ENCODE data around the gene PLEKHA7. TPM values are rescaled to one million over a fixed set of nuclear protein-coding genes. Genes with fewer than 3 reads are reported as not detected.

The PLEKHA7 gene
- total and polyA plus RNA-seq, 5 donors from 2014 or later = 0.48 to 1.8 (median 0.73) TPM

DNA sequence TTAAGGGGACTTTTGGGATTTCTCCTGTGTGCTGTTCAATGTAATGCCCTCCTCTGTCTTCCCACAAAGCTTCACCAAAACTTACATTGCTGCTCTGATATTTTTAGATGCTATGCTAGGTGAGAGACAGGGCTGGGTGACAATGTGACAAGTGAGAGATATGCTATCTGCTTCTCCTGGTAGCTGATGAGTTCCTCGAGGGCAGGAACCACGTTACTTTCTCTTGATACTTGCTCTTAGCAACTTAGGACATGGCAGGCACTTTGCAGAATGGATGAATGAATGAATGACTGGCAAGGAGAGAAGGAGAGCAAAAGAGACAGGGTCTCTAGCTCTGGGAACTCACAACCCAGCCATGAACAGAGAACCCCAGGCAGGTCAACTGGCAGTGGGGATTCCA, 160.4 kb downstream of the PLEKHA7 start:
- Mint-ChIP-seq H3K9me3 (peaks cover 0 to 2% (median 0%) of the 10 kb centered on the region in 7 donors), H3K36me3 (peaks cover 3% of the 10 kb centered on the region), H3K27ac (no peak overlapping the region), H3K4me1 (no peaks in the 10 kb centered on the region), H3K27me3 (no peaks in the 10 kb centered on the region), H3K4me3 (no peak overlapping the region)
- DNase-seq (no peak), ATAC-seq (ENCODE audit: low read depth in 2 of 2) (no peak)
- no peaks in the 10 kb centered on the region for H3K27me3 ChIP-seq (ENCODE audit: control insufficient read depth, insufficient read depth, low read length)
- no peaks in the 10 kb centered on the region for H3K36me3 ChIP-seq (ENCODE audit: control insufficient read depth, insufficient read depth, low read length)
- no peaks in the 10 kb centered on the region for H3K9me3 ChIP-seq (ENCODE audit: control insufficient read depth in 2 of 2, low read length in 2 of 2)
- no peak overlapping the region for H3K27ac ChIP-seq (ENCODE audit: insufficient read depth, low read length, poor library complexity, severe bottlenecking)
- no peaks in the 10 kb centered on the region for H3K4me1 ChIP-seq (ENCODE audit: control insufficient read depth, insufficient read depth, low read length, poor library complexity, severe bottlenecking)
- no peak overlapping the region for H3K4me3 ChIP-seq (ENCODE audit: low read depth, low read length)

GRCh38 chr11:16853266-16853665, 160.9 kb downstream of the PLEKHA7 start:
- ATAC-seq (ENCODE audit: low read depth in 2 of 2) (no peak), DNase-seq (no peak)
- no peaks in the 10 kb centered on the region for H3K9me3 ChIP-seq (ENCODE audit: control insufficient read depth in 2 of 2, low read length in 2 of 2)
- H3K4me3 ChIP-seq (ENCODE audit: low read depth, low read length) = no peak overlapping the region
- H3K27ac Mint-ChIP-seq = no peak overlapping the region
- no peak overlapping the region for H3K4me3 Mint-ChIP-seq
- no peaks in the 10 kb centered on the region for H3K4me1 ChIP-seq (ENCODE audit: control insufficient read depth, insufficient read depth, low read length, poor library complexity, severe bottlenecking)
- peaks cover 0 to 2% (median 0%) of the 10 kb centered on the region in 7 donors for H3K9me3 Mint-ChIP-seq
- peaks cover 3% of the 10 kb centered on the region for H3K36me3 Mint-ChIP-seq
- H3K4me1 Mint-ChIP-seq = no peaks in the 10 kb centered on the region
- no peaks in the 10 kb centered on the region for H3K36me3 ChIP-seq (ENCODE audit: control insufficient read depth, insufficient read depth, low read length)
- H3K27ac ChIP-seq (ENCODE audit: insufficient read depth, low read length, poor library complexity, severe bottlenecking) = no peak overlapping the region
- no peaks in the 10 kb centered on the region for H3K27me3 Mint-ChIP-seq
- H3K27me3 ChIP-seq (ENCODE audit: control insufficient read depth, insufficient read depth, low read length) = no peaks in the 10 kb centered on the region

DNA sequence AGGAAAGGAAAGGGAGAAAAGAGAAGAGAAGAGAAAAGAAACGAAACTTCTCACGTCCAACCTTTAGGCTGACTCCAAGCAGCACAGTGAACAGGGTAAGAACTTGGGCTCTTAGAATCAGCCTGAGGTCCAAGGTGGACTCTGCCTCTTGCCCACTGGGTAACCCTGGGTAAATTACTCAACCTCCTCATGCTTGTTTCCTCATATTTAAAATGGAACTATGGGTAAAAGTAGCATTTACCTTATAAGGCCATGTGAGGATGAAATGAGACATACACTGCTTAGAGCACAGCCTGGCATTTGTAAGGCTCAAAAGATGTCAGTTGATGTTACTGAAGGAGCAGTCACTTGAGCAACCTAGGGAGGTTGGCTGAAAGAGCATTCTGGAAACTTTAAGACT, 167.9 kb downstream of the PLEKHA7 start:
- H3K4me1 ChIP-seq (ENCODE audit: control insufficient read depth, insufficient read depth, low read length, poor library complexity, severe bottlenecking) = no peaks in the 10 kb centered on the region
- DNase-seq (no peak), ATAC-seq (ENCODE audit: low read depth in 2 of 2) (no peak)
- H3K36me3 Mint-ChIP-seq = no peaks in the 10 kb centered on the region
- no peaks in the 10 kb centered on the region for H3K36me3 ChIP-seq (ENCODE audit: control insufficient read depth, insufficient read depth, low read length)
- H3K4me3 ChIP-seq (ENCODE audit: low read depth, low read length) = no peak overlapping the region
- no peak overlapping the region for H3K27ac ChIP-seq (ENCODE audit: insufficient read depth, low read length, poor library complexity, severe bottlenecking)
- H3K27me3 Mint-ChIP-seq = no peaks in the 10 kb centered on the region
- peaks cover 0 to 2% (median 0%) of the 10 kb centered on the region in 7 donors for H3K9me3 Mint-ChIP-seq
- no peaks in the 10 kb centered on the region for H3K27me3 ChIP-seq (ENCODE audit: control insufficient read depth, insufficient read depth, low read length)
- H3K9me3 ChIP-seq (ENCODE audit: control insufficient read depth in 2 of 2, low read length in 2 of 2) = no peaks in the 10 kb centered on the region
- H3K27ac Mint-ChIP-seq = no peak overlapping the region
- H3K4me3 Mint-ChIP-seq = no peak overlapping the region
- no peaks in the 10 kb centered on the region for H3K4me1 Mint-ChIP-seq

DNA sequence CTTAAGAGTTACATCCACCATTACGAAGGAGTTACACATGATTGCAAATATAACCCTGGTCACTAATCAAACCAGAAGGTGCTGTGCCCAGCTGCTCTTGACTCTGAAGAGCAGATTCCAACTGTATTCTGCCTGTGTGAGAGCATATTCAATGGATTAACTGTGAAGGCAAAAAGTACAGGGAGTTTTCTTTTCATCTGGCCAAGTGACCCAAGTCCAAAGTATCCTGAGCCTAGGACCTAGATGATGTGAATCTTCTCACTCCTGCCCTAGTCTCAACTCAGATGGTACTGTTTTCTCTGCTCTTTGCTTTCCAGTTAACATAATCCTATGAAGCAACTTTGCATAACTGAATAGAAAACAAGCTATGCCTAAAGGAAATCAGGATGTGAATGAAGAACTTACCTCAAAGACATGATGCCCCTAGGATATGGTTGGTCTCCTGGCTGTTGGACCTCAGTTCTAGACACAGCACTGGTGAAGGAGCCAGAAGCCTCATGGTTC, 169.9 kb downstream of the PLEKHA7 start:
- Histone ChIP-seq H3K36me3 (ENCODE audit: control insufficient read depth, insufficient read depth, low read length) (no peaks in the 10 kb centered on the region), H3K4me1 (ENCODE audit: control insufficient read depth, insufficient read depth, low read length, poor library complexity, severe bottlenecking) (no peaks in the 10 kb centered on the region), H3K4me3 (ENCODE audit: low read depth, low read length) (no peak overlapping the region), H3K27me3 (ENCODE audit: control insufficient read depth, insufficient read depth, low read length) (no peaks in the 10 kb centered on the region), H3K27ac (ENCODE audit: insufficient read depth, low read length, poor library complexity, severe bottlenecking) (no peak overlapping the region), H3K9me3 (ENCODE audit: control insufficient read depth in 2 of 2, low read length in 2 of 2) (no peaks in the 10 kb centered on the region)
- no peaks in the 10 kb centered on the region for H3K27me3 Mint-ChIP-seq
- ATAC-seq (ENCODE audit: low read depth in 2 of 2) (no peak), DNase-seq (no peak)
- H3K27ac Mint-ChIP-seq = no peak overlapping the region
- H3K4me1 Mint-ChIP-seq = no peaks in the 10 kb centered on the region
- H3K9me3 Mint-ChIP-seq = peaks cover 0 to 2% (median 0%) of the 10 kb centered on the region in 7 donors
- H3K4me3 Mint-ChIP-seq = no peak overlapping the region
- H3K36me3 Mint-ChIP-seq = no peaks in the 10 kb centered on the region

- Mint-ChIP-seq H3K27ac (no peak overlapping the region), H3K36me3 (no peaks in the 10 kb centered on the region), H3K4me3 (no peak overlapping the region)
These were observed 170.9 kb downstream of the PLEKHA7 start for GRCh38 chr11:16843294-16843693.

DNA sequence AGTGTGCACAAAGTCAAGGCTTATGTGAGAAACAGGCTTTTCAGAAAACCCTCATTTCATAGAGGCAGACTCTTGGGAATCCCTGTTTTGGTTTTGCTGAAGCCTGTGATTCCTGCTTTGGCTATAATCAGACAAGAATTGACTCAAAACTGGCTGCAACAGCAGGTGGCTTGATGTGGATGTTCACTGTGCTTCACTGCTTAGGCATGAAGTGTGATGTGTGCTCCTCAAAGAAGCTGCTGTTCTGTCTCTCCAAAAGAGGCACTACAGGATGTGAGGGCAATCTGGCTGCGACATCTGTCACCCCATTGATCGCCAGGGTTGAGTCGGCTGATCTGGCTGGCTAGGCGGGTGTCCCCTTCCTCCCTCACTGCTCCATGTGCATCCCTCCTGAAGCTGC, 172.2 kb downstream of the PLEKHA7 start:
- Mint-ChIP-seq H3K27me3 (no peaks in the 10 kb centered on the region), H3K9me3 (no peaks in the 10 kb centered on the region), H3K27ac (no peak overlapping the region), H3K4me3 (no peak overlapping the region), H3K36me3 (no peaks in the 10 kb centered on the region), H3K4me1 (no peaks in the 10 kb centered on the region)
- H3K4me3 ChIP-seq (ENCODE audit: low read depth, low read length) = no peak overlapping the region
- no peaks in the 10 kb centered on the region for H3K27me3 ChIP-seq (ENCODE audit: control insufficient read depth, insufficient read depth, low read length)
- H3K36me3 ChIP-seq (ENCODE audit: control insufficient read depth, insufficient read depth, low read length) = no peaks in the 10 kb centered on the region
- no peak for DNase-seq
- no peaks in the 10 kb centered on the region for H3K4me1 ChIP-seq (ENCODE audit: control insufficient read depth, insufficient read depth, low read length, poor library complexity, severe bottlenecking)
- no peaks in the 10 kb centered on the region for H3K9me3 ChIP-seq (ENCODE audit: control insufficient read depth in 2 of 2, low read length in 2 of 2)
- ATAC-seq (ENCODE audit: low read depth in 2 of 2) = no peak
- no peak overlapping the region for H3K27ac ChIP-seq (ENCODE audit: insufficient read depth, low read length, poor library complexity, severe bottlenecking)

More at GRCh38 chr11:16843294-16843693, 170.9 kb downstream of the PLEKHA7 start:
- Mint-ChIP-seq H3K9me3 (peaks cover 0 to 2% (median 0%) of the 10 kb centered on the region in 7 donors), H3K27me3 (no peaks in the 10 kb centered on the region), H3K4me1 (no peaks in the 10 kb centered on the region)
- no peaks in the 10 kb centered on the region for H3K27me3 ChIP-seq (ENCODE audit: control insufficient read depth, insufficient read depth, low read length)
- no peak overlapping the region for H3K27ac ChIP-seq (ENCODE audit: insufficient read depth, low read length, poor library complexity, severe bottlenecking)
- H3K4me1 ChIP-seq (ENCODE audit: control insufficient read depth, insufficient read depth, low read length, poor library complexity, severe bottlenecking) = no peaks in the 10 kb centered on the region
- DNase-seq (no peak), ATAC-seq (ENCODE audit: low read depth in 2 of 2) (no peak)
- H3K9me3 ChIP-seq (ENCODE audit: control insufficient read depth in 2 of 2, low read length in 2 of 2) = no peaks in the 10 kb centered on the region
- H3K4me3 ChIP-seq (ENCODE audit: low read depth, low read length) = no peak overlapping the region
- no peaks in the 10 kb centered on the region for H3K36me3 ChIP-seq (ENCODE audit: control insufficient read depth, insufficient read depth, low read length)

- no peaks in the 10 kb centered on the region for H3K4me1 ChIP-seq (ENCODE audit: control insufficient read depth, insufficient read depth, low read length, poor library complexity, severe bottlenecking)
- no peak overlapping the region for H3K4me3 ChIP-seq (ENCODE audit: low read depth, low read length)
- DNase-seq (no peak), ATAC-seq (ENCODE audit: low read depth in 2 of 2) (no peak)
- Mint-ChIP-seq H3K9me3 (peaks cover 0 to 2% (median 0%) of the 10 kb centered on the region in 7 donors), H3K4me3 (no peak overlapping the region), H3K4me1 (no peaks in the 10 kb centered on the region), H3K27me3 (no peaks in the 10 kb centered on the region), H3K36me3 (no peaks in the 10 kb centered on the region), H3K27ac (no peak overlapping the region)
- H3K36me3 ChIP-seq (ENCODE audit: control insufficient read depth, insufficient read depth, low read length) = no peaks in the 10 kb centered on the region
- no peak overlapping the region for H3K27ac ChIP-seq (ENCODE audit: insufficient read depth, low read length, poor library complexity, severe bottlenecking)
- no peaks in the 10 kb centered on the region for H3K9me3 ChIP-seq (ENCODE audit: control insufficient read depth in 2 of 2, low read length in 2 of 2)
- H3K27me3 ChIP-seq (ENCODE audit: control insufficient read depth, insufficient read depth, low read length) = no peaks in the 10 kb centered on the region
These were observed 172.7 kb downstream of the PLEKHA7 start for GRCh38 chr11:16841481-16841880.

DNA sequence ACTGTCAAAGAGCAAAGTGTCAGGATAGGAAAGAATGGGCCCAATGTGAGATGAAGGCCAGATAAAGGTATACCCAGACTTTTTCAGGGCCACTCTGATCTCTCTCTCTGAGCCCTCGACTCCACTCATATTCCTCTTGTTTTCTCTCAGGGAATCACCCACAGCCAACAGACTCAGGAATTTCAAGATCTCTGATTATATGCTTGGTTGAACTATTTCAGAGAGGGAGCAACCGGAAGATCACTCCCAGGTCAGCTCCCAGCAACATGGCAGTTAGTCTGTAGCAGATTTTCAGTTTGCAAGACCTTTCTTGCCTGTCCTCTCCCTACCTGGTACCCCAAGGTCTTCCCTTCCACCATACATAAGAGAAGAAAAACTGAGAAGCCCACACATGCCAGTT, 173.3 kb downstream of the PLEKHA7 start:
- Mint-ChIP-seq H3K4me1 (no peaks in the 10 kb centered on the region), H3K27ac (no peak overlapping the region), H3K9me3 (peaks cover 0 to 2% (median 0%) of the 10 kb centered on the region in 7 donors), H3K36me3 (no peaks in the 10 kb centered on the region), H3K27me3 (no peaks in the 10 kb centered on the region), H3K4me3 (no peak overlapping the region)
- no peak overlapping the region for H3K27ac ChIP-seq (ENCODE audit: insufficient read depth, low read length, poor library complexity, severe bottlenecking)
- DNase-seq (no peak), ATAC-seq (ENCODE audit: low read depth in 2 of 2) (no peak)
- no peaks in the 10 kb centered on the region for H3K27me3 ChIP-seq (ENCODE audit: control insufficient read depth, insufficient read depth, low read length)
- H3K4me1 ChIP-seq (ENCODE audit: control insufficient read depth, insufficient read depth, low read length, poor library complexity, severe bottlenecking) = no peaks in the 10 kb centered on the region
- H3K9me3 ChIP-seq (ENCODE audit: control insufficient read depth in 2 of 2, low read length in 2 of 2) = no peaks in the 10 kb centered on the region
- H3K4me3 ChIP-seq (ENCODE audit: low read depth, low read length) = no peak overlapping the region
- no peaks in the 10 kb centered on the region for H3K36me3 ChIP-seq (ENCODE audit: control insufficient read depth, insufficient read depth, low read length)
